Fibroblast of mammary gland (primary cell): ENCODE measurements around the gene UBE2D1.

ENCODE experiments used
- DNase-seq: peaks from one replicate; pipeline ENCODE4 v3.0.0-alpha.2; 2010; ENCODE audit warnings: low read depth
- H3K4me3 ChIP-seq: 2 replicates; pipeline ENCODE4 v1.5.1; 2011; ENCODE audit warnings: low read depth, mild to moderate bottlenecking, low read length, moderate library complexity; ENCODE audit not compliant: control insufficient read depth
- TF ChIP-seq, protein P1 (sequence below): conservative IDR thresholded peaks from 2 replicates; pipeline ENCODE4 v1.5.1; 2011; ENCODE audit warnings: low read depth, low read length, inconsistent platforms; ENCODE audit not compliant: control insufficient read depth, insufficient read depth

The UBE2D1 gene

DNA sequence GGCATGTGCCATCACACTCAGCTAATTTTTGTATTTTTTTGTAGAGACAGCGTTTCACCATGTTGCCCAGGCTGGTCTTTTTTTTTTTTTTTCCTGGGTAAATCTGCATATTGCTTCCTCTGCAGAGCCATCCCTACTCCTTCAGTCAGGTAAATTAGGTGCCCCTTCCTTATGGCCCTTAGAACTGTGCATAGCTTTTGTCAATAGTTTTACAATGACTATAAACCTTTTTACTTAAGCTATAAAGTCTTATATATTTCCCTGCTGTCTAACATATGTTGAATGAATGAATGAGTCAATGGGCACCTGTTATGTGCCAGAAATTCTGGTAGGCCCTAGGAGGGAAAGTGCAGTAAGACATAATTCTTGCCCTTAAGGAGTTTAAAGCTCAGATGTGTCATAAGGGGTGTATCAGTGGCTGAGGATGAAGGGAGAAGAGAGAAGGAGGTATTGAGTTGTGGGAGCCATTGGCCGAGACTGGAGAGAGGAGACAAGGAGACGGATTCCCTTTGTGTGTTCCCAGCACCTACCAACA lies 30.6 kb upstream of the UBE2D1 start:
- no peak for DNase-seq
- no peak overlapping the region for H3K4me3 ChIP-seq
- TF ChIP-seq, protein P1, sequence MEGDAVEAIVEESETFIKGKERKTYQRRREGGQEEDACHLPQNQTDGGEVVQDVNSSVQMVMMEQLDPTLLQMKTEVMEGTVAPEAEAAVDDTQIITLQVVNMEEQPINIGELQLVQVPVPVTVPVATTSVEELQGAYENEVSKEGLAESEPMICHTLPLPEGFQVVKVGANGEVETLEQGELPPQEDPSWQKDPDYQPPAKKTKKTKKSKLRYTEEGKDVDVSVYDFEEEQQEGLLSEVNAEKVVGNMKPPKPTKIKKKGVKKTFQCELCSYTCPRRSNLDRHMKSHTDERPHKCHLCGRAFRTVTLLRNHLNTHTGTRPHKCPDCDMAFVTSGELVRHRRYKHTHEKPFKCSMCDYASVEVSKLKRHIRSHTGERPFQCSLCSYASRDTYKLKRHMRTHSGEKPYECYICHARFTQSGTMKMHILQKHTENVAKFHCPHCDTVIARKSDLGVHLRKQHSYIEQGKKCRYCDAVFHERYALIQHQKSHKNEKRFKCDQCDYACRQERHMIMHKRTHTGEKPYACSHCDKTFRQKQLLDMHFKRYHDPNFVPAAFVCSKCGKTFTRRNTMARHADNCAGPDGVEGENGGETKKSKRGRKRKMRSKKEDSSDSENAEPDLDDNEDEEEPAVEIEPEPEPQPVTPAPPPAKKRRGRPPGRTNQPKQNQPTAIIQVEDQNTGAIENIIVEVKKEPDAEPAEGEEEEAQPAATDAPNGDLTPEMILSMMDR, result no peak

DNA sequence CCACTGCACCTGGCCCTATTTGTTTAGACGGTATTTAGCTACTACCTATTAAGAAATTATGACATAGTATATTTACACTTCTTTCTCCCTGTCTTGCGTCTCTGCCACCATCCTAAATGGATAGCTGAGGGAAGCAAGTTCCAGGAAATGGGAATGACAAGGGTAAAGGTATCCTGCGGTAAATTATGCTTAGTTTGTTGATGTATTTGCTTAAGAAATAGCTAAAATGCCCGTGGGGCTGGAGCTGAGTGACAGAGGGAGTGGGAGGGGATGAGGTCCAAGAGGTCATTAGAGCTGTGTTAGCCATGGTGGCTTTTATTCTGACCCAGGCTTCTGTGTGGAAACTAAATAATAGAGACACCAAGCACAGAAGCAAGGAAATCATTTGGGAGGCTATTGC lies 29.0 kb upstream of the UBE2D1 start:
- DNase-seq, result no peak
- TF ChIP-seq, protein P1, result no peak
- H3K4me3 ChIP-seq, result no peak overlapping the region

DNA sequence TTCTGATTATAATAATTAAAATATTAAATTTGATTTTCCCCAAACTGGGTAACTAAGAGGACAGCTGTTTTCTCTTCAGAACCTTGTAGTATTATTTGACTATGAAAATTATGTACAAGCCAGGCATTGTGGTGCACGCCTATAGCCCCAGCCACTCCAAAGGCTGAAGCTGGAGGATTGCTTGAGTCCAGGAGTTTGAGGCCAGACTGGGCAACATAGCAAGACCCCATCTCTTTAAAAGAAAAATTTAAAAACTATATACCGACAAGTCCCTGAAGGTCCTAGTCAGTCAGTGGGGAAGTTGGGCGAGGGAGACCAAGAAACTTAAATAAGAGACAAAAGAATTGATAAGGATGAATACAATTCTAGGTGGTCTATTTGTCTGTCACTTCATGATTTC lies 27.1 kb upstream of the UBE2D1 start:
- TF ChIP-seq, protein P1, result no peak
- no peak overlapping the region for H3K4me3 ChIP-seq

DNA sequence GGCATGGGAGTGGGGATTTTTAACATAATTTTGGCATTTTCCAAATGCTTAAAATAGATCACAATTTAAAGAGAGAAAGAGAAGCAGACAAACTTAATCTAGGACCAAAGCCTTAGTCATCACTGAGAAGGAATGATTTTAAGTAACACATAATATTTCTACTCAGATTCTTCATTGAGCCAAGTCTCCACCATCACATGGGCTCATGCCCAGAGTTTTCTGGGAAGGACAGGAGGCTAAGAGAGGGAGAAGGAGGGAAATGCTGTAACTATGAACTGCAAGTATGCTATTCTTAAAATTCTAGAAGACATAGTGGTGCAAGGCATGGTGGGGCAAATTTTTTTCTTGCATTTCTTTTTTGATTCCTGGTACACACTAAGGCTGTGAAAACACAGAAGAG lies 23.8 kb upstream of the UBE2D1 start:
- DNase-seq, result no peak
- no peak overlapping the region for H3K4me3 ChIP-seq
- TF ChIP-seq, protein P1, result no peak

More for the DNA sequence above, 27.1 kb upstream of the UBE2D1 start:
- no peak for DNase-seq

DNA sequence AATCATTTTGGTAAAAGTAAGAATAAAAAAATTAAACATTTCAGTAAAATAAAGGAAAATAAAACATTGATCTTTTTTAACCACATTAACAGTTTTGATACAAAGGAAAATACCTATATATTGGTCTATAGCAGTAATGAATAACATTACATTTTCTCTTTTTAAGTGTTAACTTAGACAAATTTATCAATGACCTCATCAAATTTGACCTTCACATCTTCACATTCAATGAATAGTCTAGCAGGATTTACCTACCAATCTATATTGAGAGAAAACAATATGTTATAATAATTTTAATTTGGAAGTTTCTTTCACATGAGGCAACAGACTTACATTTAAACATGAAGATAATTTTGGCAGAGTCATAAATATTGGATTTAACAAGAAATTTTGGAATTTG lies 17.9 kb upstream of the UBE2D1 start:
- H3K4me3 ChIP-seq, result no peak overlapping the region
- no peak for DNase-seq
- TF ChIP-seq, protein P1, result no peak

DNA sequence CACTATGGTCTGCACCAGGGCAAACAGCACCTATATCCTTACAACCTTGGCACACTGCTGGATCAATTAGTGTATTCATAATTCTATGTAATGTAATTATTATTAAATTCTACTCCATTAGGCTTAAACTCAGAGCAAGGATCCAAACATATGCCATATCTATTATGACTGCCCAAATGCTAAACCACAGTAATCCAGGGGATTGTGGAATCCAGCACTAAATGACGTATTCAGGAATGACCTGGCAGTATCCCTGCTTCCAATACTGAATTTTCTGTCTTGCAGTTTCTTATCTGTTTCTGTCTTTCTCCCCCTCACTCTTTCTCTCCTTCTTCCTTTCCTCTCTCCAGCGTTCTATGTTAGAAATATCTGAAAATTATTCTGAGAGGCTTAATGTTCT lies 16.5 kb upstream of the UBE2D1 start:
- TF ChIP-seq, protein P1, result no peak
- peak; percentile 48 for DNase-seq
- no peak overlapping the region for H3K4me3 ChIP-seq

DNA sequence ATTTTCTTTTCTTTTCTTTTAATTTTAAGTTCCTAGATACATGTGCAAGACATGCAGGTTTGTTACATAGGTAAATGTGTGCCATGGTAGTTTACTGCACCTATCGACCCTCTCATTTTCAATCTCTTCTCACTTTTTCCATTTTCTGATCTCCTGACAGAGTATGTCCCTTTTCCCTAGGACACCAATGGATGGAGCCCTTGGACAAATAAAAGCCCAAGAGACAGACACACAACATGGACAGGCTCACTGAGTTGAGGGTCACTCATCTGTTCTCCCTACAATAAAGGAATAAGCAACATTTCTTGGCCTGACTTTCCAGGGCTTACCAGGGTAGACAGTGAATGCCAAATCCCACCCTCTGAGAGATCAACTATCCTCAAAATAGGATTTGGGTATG lies 15.2 kb upstream of the UBE2D1 start:
- H3K4me3 ChIP-seq, result no peak overlapping the region
- TF ChIP-seq, protein P1, result no peak
- DNase-seq, result peak; percentile 7
